IMR-90 (cell line): Measurements from ENCODE around the gene NHLRC1. TPM values are rescaled to one million over a fixed set of nuclear protein-coding genes. Genes with fewer than 3 reads are reported as not detected.

Experiments
- ATAC-seq: fragments of 200-7000 bp; cut with Tn5 transposase; 2 replicates; pipeline ENCODE4 v1.9.1; 2020; ENCODE audit warnings: low read depth, mild to moderate bottlenecking, moderate library complexity
- BruUV-seq: library from RNA; stranded (reverse); fragments of 400-500 nt; replicated peaks from 2 replicates; lab custom pipeline; 2021; lab: Mats Ljungman, UMichigan
- CTCF ChIA-PET: fragments of 300-600 bp; formaldehyde crosslinking; extraction: SDS; loops from one replicate; lab custom pipeline; 2021; ENCODE audit warnings: antibody characterized with exemption; lab: Yijun Ruan, JAX
- POLR2A ChIA-PET: fragments of 300-600 bp; sonication (Branson Sonifier 250); formaldehyde crosslinking; loops from one replicate; lab custom pipeline; 2022; ENCODE audit warnings: antibody characterized with exemption; ENCODE audit not compliant: unreplicated experiment; lab: Charles Lee
- DNase-seq: peaks from one replicate; pipeline ENCODE4 v3.0.0; 2013
- H2AFZ ChIP-seq: replicated peaks from 2 replicates; pipeline ENCODE3; 2013; ENCODE audit warnings: low read length, mild to moderate bottlenecking; ENCODE audit not compliant: poor library complexity
- H2AK5ac ChIP-seq: 2 replicates; pipeline ENCODE4 v1.6.1; 2013; ENCODE audit warnings: low read depth, low read length, inconsistent platforms
- H2AK9ac ChIP-seq: replicated peaks from 2 replicates; pipeline ENCODE3; 2013; ENCODE audit warnings: mild to moderate bottlenecking, low read depth, low read length, moderate library complexity; ENCODE audit not compliant: poor library complexity
- H2BK120ac ChIP-seq: 2 replicates; pipeline ENCODE4 v1.6.1; 2013; ENCODE audit warnings: low read depth, low read length, inconsistent platforms
- H2BK15ac ChIP-seq: 3 replicates; pipeline ENCODE4 v1.6.1; 2013; ENCODE audit warnings: low read depth, low read length, inconsistent platforms
- H2BK20ac ChIP-seq: 2 replicates; pipeline ENCODE4 v1.6.1; 2013; ENCODE audit warnings: low read depth, mild to moderate bottlenecking, inconsistent platforms, low read length, moderate library complexity
- H2BK5ac ChIP-seq: 2 replicates; pipeline ENCODE4 v1.6.1; 2013; ENCODE audit warnings: mild to moderate bottlenecking, low read depth, low read length, inconsistent platforms; ENCODE audit not compliant: poor library complexity, severe bottlenecking
- H3K14ac ChIP-seq: replicated peaks from 2 replicates; pipeline ENCODE4 v1.6.1; 2013; ENCODE audit warnings: low read depth, low read length, inconsistent platforms
- H3K18ac ChIP-seq: 2 replicates; pipeline ENCODE4 v1.6.1; 2013; ENCODE audit warnings: low read depth, low read length, control low read depth
- H3K23ac ChIP-seq: 2 replicates; pipeline ENCODE4 v1.6.1; 2013; ENCODE audit warnings: low read depth, low read length, inconsistent platforms
- H3K27ac ChIP-seq: 2 replicates; pipeline ENCODE4 v1.5.1; 2013; ENCODE audit warnings: mild to moderate bottlenecking, control low read depth, low read length; ENCODE audit not compliant: insufficient read depth
- H3K27me3 ChIP-seq: 2 replicates; pipeline ENCODE4 v1.6.1; 2013; ENCODE audit warnings: low read length; ENCODE audit not compliant: control insufficient read depth, insufficient read depth
- H3K36me3 ChIP-seq: 2 replicates; pipeline ENCODE4 v1.6.1; 2013; ENCODE audit warnings: low read length, mixed read lengths; ENCODE audit not compliant: control insufficient read depth, insufficient read depth
- H3K4ac ChIP-seq: 2 replicates; pipeline ENCODE4 v1.6.1; 2013; ENCODE audit warnings: low read depth, low read length, inconsistent platforms
- H3K4me1 ChIP-seq: 2 replicates; pipeline ENCODE4 v1.6.1; 2013; ENCODE audit warnings: low read length, mixed read lengths; ENCODE audit not compliant: control insufficient read depth, insufficient read depth
- H3K4me2 ChIP-seq: 2 replicates; pipeline ENCODE4 v1.6.1; 2013; ENCODE audit warnings: low read depth, mild to moderate bottlenecking, control low read depth, low read length, moderate library complexity
- H3K4me3 ChIP-seq: 2 replicates; pipeline ENCODE4 v1.5.1; 2013; ENCODE audit warnings: low read depth, mild to moderate bottlenecking, control low read depth, low read length, moderate library complexity; ENCODE audit not compliant: insufficient read depth
- H3K56ac ChIP-seq: 2 replicates; pipeline ENCODE4 v1.6.1; 2013; ENCODE audit warnings: low read length, inconsistent platforms; ENCODE audit not compliant: insufficient read depth; ENCODE audit errors: extremely low read depth
- H3K79me1 ChIP-seq, 2 experiments: 2 replicates each; pipeline ENCODE4 v1.6.1; 2013; ENCODE audit warnings: low read length in 2 of 2, inconsistent platforms in 1 of 2, low read depth in 1 of 2
- H3K9ac ChIP-seq: 2 replicates; pipeline ENCODE4 v1.6.1; 2013; ENCODE audit warnings: low read depth, low read length, control low read depth
- H3K9me1 ChIP-seq: 2 replicates; pipeline ENCODE4 v1.6.1; 2013; ENCODE audit warnings: low read length, inconsistent platforms; ENCODE audit not compliant: insufficient read depth
- H3K9me3 ChIP-seq: 2 replicates; pipeline ENCODE4 v1.6.1; 2013; ENCODE audit warnings: low read length; ENCODE audit not compliant: control insufficient read depth, insufficient read depth
- H4K20me1 ChIP-seq: 2 replicates; pipeline ENCODE4 v1.6.1; 2013; ENCODE audit warnings: low read length, inconsistent platforms; ENCODE audit not compliant: insufficient read depth
- H4K5ac ChIP-seq: 2 replicates; pipeline ENCODE4 v1.6.1; 2013; ENCODE audit warnings: mild to moderate bottlenecking, low read depth, low read length, control low read depth
- H4K8ac ChIP-seq, 2 experiments: 2 replicates each; pipeline ENCODE4 v1.6.1; 2013; ENCODE audit warnings: low read depth in 2 of 2, low read length in 2 of 2, control low read depth in 1 of 2, inconsistent platforms in 1 of 2
- H4K91ac ChIP-seq: 2 replicates; pipeline ENCODE4 v1.6.1; 2013; ENCODE audit warnings: low read depth, low read length, inconsistent platforms; ENCODE audit not compliant: insufficient read depth
- BHLHE40 ChIP-seq: fragments of 150-350 bp; IDR thresholded peaks from 2 replicates; pipeline ENCODE4 v1.6.1; 2016; ENCODE audit warnings: mild to moderate bottlenecking, low read depth, low read length
- CEBPB ChIP-seq: IDR thresholded peaks from 2 replicates; pipeline ENCODE4 v1.6.1; 2012; ENCODE audit warnings: low read depth, low read length, improper control_type of control experiment
- CHD1 ChIP-seq: IDR thresholded peaks from 2 replicates; pipeline ENCODE4 v1.6.1; 2012; ENCODE audit warnings: low read depth, low read length, improper control_type of control experiment
- FOS ChIP-seq: fragments of 150-350 bp; IDR thresholded peaks from 2 replicates; pipeline ENCODE4 v1.6.1; 2016; ENCODE audit warnings: low read depth, low read length
- MAFK ChIP-seq: IDR thresholded peaks from 2 replicates; pipeline ENCODE4 v1.6.1; 2012; ENCODE audit warnings: low read depth, low read length, improper control_type of control experiment
- MAZ ChIP-seq: IDR thresholded peaks from 2 replicates; pipeline ENCODE4 v1.6.1; 2012; ENCODE audit warnings: low read depth, mild to moderate bottlenecking, low read length, improper control_type of control experiment, moderate library complexity, borderline replicate concordance
- MXI1 ChIP-seq: IDR thresholded peaks from 2 replicates; pipeline ENCODE4 v1.6.1; 2012; ENCODE audit warnings: low read depth, mild to moderate bottlenecking, low read length, moderate library complexity, borderline replicate concordance
- NFE2L2 ChIP-seq: fragments of 150-350 bp; IDR thresholded peaks from 2 replicates; pipeline ENCODE4 v1.6.1; 2016; ENCODE audit warnings: low read depth, mild to moderate bottlenecking, low read length
- POLR2A ChIP-seq: IDR thresholded peaks from 2 replicates; pipeline ENCODE4 v1.6.1; 2012; ENCODE audit warnings: mild to moderate bottlenecking, low read depth, low read length
- RAD21 ChIP-seq: IDR thresholded peaks from 2 replicates; pipeline ENCODE4 v1.6.1; 2012; ENCODE audit warnings: low read length, improper control_type of control experiment
- RCOR1 ChIP-seq: IDR thresholded peaks from 2 replicates; pipeline ENCODE4 v1.6.1; 2012; ENCODE audit warnings: mild to moderate bottlenecking, low read length, improper control_type of control experiment; ENCODE audit not compliant: insufficient replicate concordance
- RFX5 ChIP-seq: IDR thresholded peaks from 2 replicates; pipeline ENCODE4 v1.8.0; 2012; ENCODE audit warnings: low read depth, mild to moderate bottlenecking, low read length, moderate library complexity
- SMC3 ChIP-seq: fragments of 150-350 bp; IDR thresholded peaks from 2 replicates; pipeline ENCODE4 v1.6.1; 2016; ENCODE audit warnings: low read depth, mild to moderate bottlenecking, antibody characterized with exemption, low read length, moderate library complexity
- WGBS, 2 experiments: methylation state at CpG; one replicate each; pipeline versions ENCODE4 v1.1.5 to v1.1.7; 2013; ENCODE audit warnings: missing lambda C conversion rate in 2 of 2; ENCODE audit not compliant: insufficient read length in 1 of 2; ENCODE audit errors: extremely low coverage in 2 of 2; 5-methylcytosine and 5-hydroxymethylcytosine counted together
- dilution Hi-C: fragments of 300-500 bp; cut with HindIII; formaldehyde crosslinking; loops from one replicate; pipeline ENCODE4 v1.14.3; 2018; ENCODE audit warnings: low sequenced_read_pairs; ENCODE audit not compliant: unreplicated experiment
- in situ Hi-C: fragments of 300-500 bp; cut with MboI; formaldehyde crosslinking; loops from 3 replicates; pipeline ENCODE4 v1.14.3; 2019; ENCODE audit warnings: low sequenced_read_pairs, inconsistent platforms, mixed read lengths
- intact Hi-C: fragments of 100-400 bp; cut with micrococcal nuclease; formaldehyde crosslinking; loops from 2 replicates; pipeline ENCODE4 v1.10.0; 2022
- polyA plus RNA-seq, 3 experiments: library from polyadenylated mRNA; depleted of rRNA; stranded (reverse); fragments of >200 nt; gene quantifications; 2 replicates each; pipeline ENCODE4 v1.2.3, GENCODE V29; 2012; ENCODE audit warnings: low replicate concordance in 1 of 3
- total RNA-seq: library from RNA; depleted of rRNA; stranded (reverse); fragments of >200 nt; gene quantifications from 2 replicates; pipeline ENCODE4 v1.2.3, GENCODE V29; 2012
- TF ChIP-seq, protein P1 (sequence below): fragments of 150-350 bp; IDR thresholded peaks from 2 replicates; pipeline ENCODE4 v1.6.1; 2017; ENCODE audit warnings: mild to moderate bottlenecking, antibody characterized with exemption, low read length, low read depth
- TF ChIP-seq, protein P2 (sequence below): fragments of 150-350 bp; IDR thresholded peaks from 2 replicates; pipeline ENCODE4 v1.6.1; 2016; ENCODE audit warnings: low read depth, mild to moderate bottlenecking, low read length, moderate library complexity, borderline replicate concordance
- TF ChIP-seq, protein P3 (sequence below): conservative IDR thresholded peaks from 2 replicates; pipeline ENCODE4 v1.5.1; 2012; ENCODE audit warnings: mild to moderate bottlenecking, low read depth, low read length, improper control_type of control experiment

Gene NHLRC1
- total and polyA plus RNA-seq, 2 of the 4 experiments (the other 2 are of a cell fraction) = 1.1 TPM

DNA sequence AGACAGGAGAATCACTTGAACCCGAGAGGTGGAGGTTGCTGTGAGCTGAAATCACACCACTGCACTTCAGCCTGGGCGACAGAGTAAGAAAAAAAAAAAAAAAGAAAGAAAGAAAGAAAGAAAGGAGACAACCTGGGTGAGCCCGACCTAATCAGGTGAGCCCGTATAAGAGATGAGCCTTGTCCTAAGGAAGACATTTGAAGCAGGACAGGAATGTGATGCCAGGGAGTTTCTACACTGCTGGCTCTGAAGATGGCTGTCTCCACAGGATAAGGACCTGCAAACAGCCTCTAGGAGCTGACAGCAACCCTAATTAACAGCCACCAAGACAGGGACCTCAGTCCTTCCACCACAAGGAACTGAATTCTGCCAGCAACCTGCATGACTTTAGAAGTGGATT is 41.9 kb downstream of the NHLRC1 start:
- no peak overlapping the region for H2BK15ac ChIP-seq
- no peak overlapping the region for H4K8ac ChIP-seq
- H2AK9ac ChIP-seq = no peak overlapping the region
- no peak overlapping the region for H3K23ac ChIP-seq
- DNase-seq = no peak
- H3K4me2 ChIP-seq = no peak overlapping the region
- H3K4me1 ChIP-seq = peaks cover 3% of the 10 kb centered on the region
- dilution Hi-C loops (no loop called here), in situ Hi-C loops (no loop called here), intact Hi-C loops (no loop called here)
- H2BK5ac ChIP-seq = no peak overlapping the region
- H4K91ac ChIP-seq = no peak overlapping the region
- H3K27me3 ChIP-seq = peaks cover 1% of the 10 kb centered on the region; the same call in 1 of the 2 replicates
- H3K4me3 ChIP-seq = no peak overlapping the region
- BruUV-seq = no TSS peak
- no peak overlapping the region for H2AK5ac ChIP-seq
- WGBS, 2 experiments = 83% methylated on average over 2 of the region's 4 CpGs; no CpG with 5 or more reads in 1 of the 2 experiments
- H2BK120ac ChIP-seq = no peak overlapping the region
- no peak for TF ChIP-seq MXI1
- no peak for TF ChIP-seq MAFK
- TF ChIP-seq, protein P1, sequence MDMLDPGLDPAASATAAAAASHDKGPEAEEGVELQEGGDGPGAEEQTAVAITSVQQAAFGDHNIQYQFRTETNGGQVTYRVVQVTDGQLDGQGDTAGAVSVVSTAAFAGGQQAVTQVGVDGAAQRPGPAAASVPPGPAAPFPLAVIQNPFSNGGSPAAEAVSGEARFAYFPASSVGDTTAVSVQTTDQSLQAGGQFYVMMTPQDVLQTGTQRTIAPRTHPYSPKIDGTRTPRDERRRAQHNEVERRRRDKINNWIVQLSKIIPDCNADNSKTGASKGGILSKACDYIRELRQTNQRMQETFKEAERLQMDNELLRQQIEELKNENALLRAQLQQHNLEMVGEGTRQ = no peak
- no peak for TF ChIP-seq SMC3
- TF ChIP-seq RCOR1 = no peak
- TF ChIP-seq POLR2A = no peak
- no peak for TF ChIP-seq RFX5
- TF ChIP-seq RAD21 = no peak
- TF ChIP-seq MAZ = no peak
- TF ChIP-seq NFE2L2 = no peak
- TF ChIP-seq CEBPB = no peak
- TF ChIP-seq, protein P2, sequence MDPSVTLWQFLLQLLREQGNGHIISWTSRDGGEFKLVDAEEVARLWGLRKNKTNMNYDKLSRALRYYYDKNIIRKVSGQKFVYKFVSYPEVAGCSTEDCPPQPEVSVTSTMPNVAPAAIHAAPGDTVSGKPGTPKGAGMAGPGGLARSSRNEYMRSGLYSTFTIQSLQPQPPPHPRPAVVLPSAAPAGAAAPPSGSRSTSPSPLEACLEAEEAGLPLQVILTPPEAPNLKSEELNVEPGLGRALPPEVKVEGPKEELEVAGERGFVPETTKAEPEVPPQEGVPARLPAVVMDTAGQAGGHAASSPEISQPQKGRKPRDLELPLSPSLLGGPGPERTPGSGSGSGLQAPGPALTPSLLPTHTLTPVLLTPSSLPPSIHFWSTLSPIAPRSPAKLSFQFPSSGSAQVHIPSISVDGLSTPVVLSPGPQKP = no peak
- TF ChIP-seq, protein P3, sequence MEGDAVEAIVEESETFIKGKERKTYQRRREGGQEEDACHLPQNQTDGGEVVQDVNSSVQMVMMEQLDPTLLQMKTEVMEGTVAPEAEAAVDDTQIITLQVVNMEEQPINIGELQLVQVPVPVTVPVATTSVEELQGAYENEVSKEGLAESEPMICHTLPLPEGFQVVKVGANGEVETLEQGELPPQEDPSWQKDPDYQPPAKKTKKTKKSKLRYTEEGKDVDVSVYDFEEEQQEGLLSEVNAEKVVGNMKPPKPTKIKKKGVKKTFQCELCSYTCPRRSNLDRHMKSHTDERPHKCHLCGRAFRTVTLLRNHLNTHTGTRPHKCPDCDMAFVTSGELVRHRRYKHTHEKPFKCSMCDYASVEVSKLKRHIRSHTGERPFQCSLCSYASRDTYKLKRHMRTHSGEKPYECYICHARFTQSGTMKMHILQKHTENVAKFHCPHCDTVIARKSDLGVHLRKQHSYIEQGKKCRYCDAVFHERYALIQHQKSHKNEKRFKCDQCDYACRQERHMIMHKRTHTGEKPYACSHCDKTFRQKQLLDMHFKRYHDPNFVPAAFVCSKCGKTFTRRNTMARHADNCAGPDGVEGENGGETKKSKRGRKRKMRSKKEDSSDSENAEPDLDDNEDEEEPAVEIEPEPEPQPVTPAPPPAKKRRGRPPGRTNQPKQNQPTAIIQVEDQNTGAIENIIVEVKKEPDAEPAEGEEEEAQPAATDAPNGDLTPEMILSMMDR = no peak
- no peak for TF ChIP-seq CHD1
- TF ChIP-seq FOS = no peak
- no peak for TF ChIP-seq BHLHE40
- H3K18ac ChIP-seq = no peak overlapping the region
- ChIA-PET CTCF (no interaction called here), POLR2A (no interaction called here)
- H3K4ac ChIP-seq = no peak overlapping the region
- no peaks in the 10 kb centered on the region; the same call in 1 of the 2 replicates for H3K9me3 ChIP-seq
- no peaks in the 10 kb centered on the region for H4K20me1 ChIP-seq
- H2BK20ac ChIP-seq = no peak overlapping the region
- no peak overlapping the region for H3K27ac ChIP-seq
- no peak for ATAC-seq
- H3K79me1 ChIP-seq = no peaks in the 10 kb centered on the region
- no peak overlapping the region for H3K9ac ChIP-seq
- no peak overlapping the region for H4K5ac ChIP-seq
- no peak overlapping the region for H2AFZ ChIP-seq
- no peak overlapping the region for H3K56ac ChIP-seq
- no peaks in the 10 kb centered on the region for H3K9me1 ChIP-seq
- no peak overlapping the region for H3K14ac ChIP-seq
- no peaks in the 10 kb centered on the region for H3K36me3 ChIP-seq
